ENCODE results near the gene MTHFD2L. TPM values are rescaled to one million over a fixed set of nuclear protein-coding genes. Genes with fewer than 3 reads are reported as not detected.

The MTHFD2L gene
- total RNA-seq, 2 donors from 2014 or later, result 13.2 to 13.8 TPM

- H3K27ac ChIP-seq, result no peak overlapping the region
- no peaks in the 10 kb centered on the region for H3K4me1 ChIP-seq
- DNase-seq, result no peak
- intact Hi-C loops (cut with DNase I), result no loop called here
- no peak for ATAC-seq
- no peaks in the 10 kb centered on the region for H3K27me3 ChIP-seq
- no peaks in the 10 kb centered on the region for H3K9me3 ChIP-seq
- TF ChIP-seq, protein P1, sequence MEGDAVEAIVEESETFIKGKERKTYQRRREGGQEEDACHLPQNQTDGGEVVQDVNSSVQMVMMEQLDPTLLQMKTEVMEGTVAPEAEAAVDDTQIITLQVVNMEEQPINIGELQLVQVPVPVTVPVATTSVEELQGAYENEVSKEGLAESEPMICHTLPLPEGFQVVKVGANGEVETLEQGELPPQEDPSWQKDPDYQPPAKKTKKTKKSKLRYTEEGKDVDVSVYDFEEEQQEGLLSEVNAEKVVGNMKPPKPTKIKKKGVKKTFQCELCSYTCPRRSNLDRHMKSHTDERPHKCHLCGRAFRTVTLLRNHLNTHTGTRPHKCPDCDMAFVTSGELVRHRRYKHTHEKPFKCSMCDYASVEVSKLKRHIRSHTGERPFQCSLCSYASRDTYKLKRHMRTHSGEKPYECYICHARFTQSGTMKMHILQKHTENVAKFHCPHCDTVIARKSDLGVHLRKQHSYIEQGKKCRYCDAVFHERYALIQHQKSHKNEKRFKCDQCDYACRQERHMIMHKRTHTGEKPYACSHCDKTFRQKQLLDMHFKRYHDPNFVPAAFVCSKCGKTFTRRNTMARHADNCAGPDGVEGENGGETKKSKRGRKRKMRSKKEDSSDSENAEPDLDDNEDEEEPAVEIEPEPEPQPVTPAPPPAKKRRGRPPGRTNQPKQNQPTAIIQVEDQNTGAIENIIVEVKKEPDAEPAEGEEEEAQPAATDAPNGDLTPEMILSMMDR (IDR thresholded peaks at IDR 0.05), result no peak
- no peak for TF ChIP-seq POLR2A (IDR thresholded peaks at IDR 0.05)
- WGBS, 2 donors, result 86 to 96% methylated on average over 2 of the region's 2 CpGs
- H3K4me3 ChIP-seq, result no peak overlapping the region
- no peaks in the 10 kb centered on the region for H3K36me3 ChIP-seq (replicated peaks in 1 of 2; ENCODE audit: insufficient read depth in 1 of 2, low read depth in 2 of 2)
Measured at GRCh38 chr4:74148205-74148604, 9.7 kb upstream of the MTHFD2L start.

DNA sequence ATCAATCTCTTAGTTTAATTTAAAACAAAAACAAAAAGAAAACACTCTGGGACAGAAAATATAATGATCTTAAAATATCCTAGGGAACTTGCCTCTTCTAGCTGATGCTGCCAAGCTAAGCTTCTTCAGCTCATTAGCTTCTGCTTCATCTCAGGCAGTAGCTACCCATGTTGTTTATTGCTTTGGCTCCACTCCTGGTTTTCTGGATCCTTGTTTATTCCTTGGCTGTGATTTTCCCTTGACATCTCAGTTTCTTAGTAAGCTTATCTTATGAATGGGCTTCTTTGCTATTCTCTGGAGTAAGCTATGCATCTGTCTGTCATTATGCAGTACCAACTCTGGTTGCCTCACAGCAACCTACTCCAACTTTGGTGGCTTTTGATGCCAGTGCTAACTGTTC, 5.1 kb upstream of the MTHFD2L start:
- Histone ChIP-seq H3K4me3 (no peak overlapping the region), H3K4me1 (peaks cover 11% of the 10 kb centered on the region), H3K9me3 (no peaks in the 10 kb centered on the region), H3K27me3 (no peaks in the 10 kb centered on the region), H3K36me3 (replicated peaks in 1 of 2; ENCODE audit: insufficient read depth in 1 of 2, low read depth in 2 of 2) (no peaks in the 10 kb centered on the region), H3K27ac (no peak overlapping the region)
- TF ChIP-seq, protein P1 (IDR thresholded peaks at IDR 0.05), result no peak
- TF ChIP-seq POLR2A (IDR thresholded peaks at IDR 0.05), result no peak
- ATAC-seq (no peak), DNase-seq (no peak)
- intact Hi-C loops (cut with DNase I), result no loop called here

DNA sequence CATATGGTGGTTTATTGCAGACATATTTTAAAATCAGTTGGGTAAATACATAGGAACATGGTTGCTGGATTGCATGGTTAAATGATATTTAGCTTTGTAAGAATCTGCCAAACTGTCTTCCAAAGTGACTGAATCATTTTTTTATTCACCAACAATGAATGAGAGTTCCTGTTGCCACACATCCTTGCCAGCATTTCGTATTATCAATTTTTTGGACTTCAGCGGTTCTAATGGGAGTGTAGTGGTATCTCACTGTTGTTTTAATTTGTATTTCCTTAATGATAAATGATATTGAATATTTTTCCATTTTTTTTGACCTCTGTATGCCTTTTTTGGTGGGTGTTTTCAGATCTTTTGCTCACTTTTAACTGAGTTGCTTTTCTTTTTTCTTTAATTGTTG, 1.4 kb upstream of the MTHFD2L start:
- Histone ChIP-seq H3K4me1 (peaks cover 20% of the 10 kb centered on the region), H3K27me3 (no peaks in the 10 kb centered on the region), H3K4me3 (no peak overlapping the region), H3K9me3 (no peaks in the 10 kb centered on the region), H3K36me3 (replicated peaks in 1 of 2; ENCODE audit: insufficient read depth in 1 of 2, low read depth in 2 of 2) (no peaks in the 10 kb centered on the region), H3K27ac (peak overlapping the region in 2 of 4 donors; percentile 87 to 90)
- TF ChIP-seq, protein P1 (IDR thresholded peaks at IDR 0.05), result no peak
- no peak for TF ChIP-seq POLR2A (IDR thresholded peaks at IDR 0.05)
- no peak for DNase-seq
- intact Hi-C loops (cut with DNase I), result no loop called here
- WGBS, 2 donors, result 51 to 74% methylated on average over 2 of the region's 2 CpGs
- ATAC-seq, result no peak

- Histone ChIP-seq H3K36me3 (replicated peaks in 1 of 2; ENCODE audit: insufficient read depth in 1 of 2, low read depth in 2 of 2) (no peaks in the 10 kb centered on the region), H3K4me3 (no peak overlapping the region), H3K9me3 (no peaks in the 10 kb centered on the region), H3K27me3 (no peaks in the 10 kb centered on the region), H3K4me1 (peaks cover 26% of the 10 kb centered on the region), H3K27ac (peak overlapping the region; percentile 83 to 90 (median 88))
- TF ChIP-seq, protein P1 (IDR thresholded peaks at IDR 0.05), result no peak
- no peak for TF ChIP-seq POLR2A (IDR thresholded peaks at IDR 0.05)
- ATAC-seq (no peak), DNase-seq (peak in 1 of 4 donors; percentile 11)
- intact Hi-C loops (cut with DNase I), result no loop called here
- 2 to 6% methylated on average over 2 of the region's 2 CpGs for WGBS, 2 donors
Measured at GRCh38 chr4:74157154-74157553, 764 bp upstream of the MTHFD2L start.

- peak overlapping the region; percentile 83 to 90 (median 88) for H3K27ac ChIP-seq
- peaks cover 0 to 2% of the 10 kb centered on the region in 2 donors for H3K36me3 ChIP-seq (replicated peaks in 1 of 2; ENCODE audit: insufficient read depth in 1 of 2, low read depth in 2 of 2)
- H3K4me3 ChIP-seq, result peak overlapping the region; percentile 7 to 36
- intact Hi-C loops (cut with DNase I), result no loop called here
- H3K9me3 ChIP-seq, result no peaks in the 10 kb centered on the region
- no peak for TF ChIP-seq POLR2A (IDR thresholded peaks at IDR 0.05)
- TF ChIP-seq, protein P1 (IDR thresholded peaks at IDR 0.05), result no peak
- H3K27me3 ChIP-seq, result no peaks in the 10 kb centered on the region
- WGBS, 2 donors, result 7 to 13% methylated on average over 15 of the region's 15 CpGs
- peaks cover 27% of the 10 kb centered on the region for H3K4me1 ChIP-seq
- DNase-seq (no peak), ATAC-seq (no peak)
Measured at GRCh38 chr4:74158466-74159142, 686 bp downstream of the MTHFD2L start.

Measured in body of pancreas (tissue), 4 donors.